Stimulated activated CD8-positive, alpha-beta memory T cell treated with anti-CD3 and anti-CD28 coated beads, Interleukin-12 subunit alpha, Interleukin-12 subunit beta, amount 100 ng/mL, for 4 hours (primary cell): ENCODE results near the gene GAA.

ENCODE experiments used
- DNase-seq: peaks from one replicate; pipeline ENCODE4 v3.0.0-alpha.2; 2020; ENCODE audit warnings: low read depth

GAA gene

DNA sequence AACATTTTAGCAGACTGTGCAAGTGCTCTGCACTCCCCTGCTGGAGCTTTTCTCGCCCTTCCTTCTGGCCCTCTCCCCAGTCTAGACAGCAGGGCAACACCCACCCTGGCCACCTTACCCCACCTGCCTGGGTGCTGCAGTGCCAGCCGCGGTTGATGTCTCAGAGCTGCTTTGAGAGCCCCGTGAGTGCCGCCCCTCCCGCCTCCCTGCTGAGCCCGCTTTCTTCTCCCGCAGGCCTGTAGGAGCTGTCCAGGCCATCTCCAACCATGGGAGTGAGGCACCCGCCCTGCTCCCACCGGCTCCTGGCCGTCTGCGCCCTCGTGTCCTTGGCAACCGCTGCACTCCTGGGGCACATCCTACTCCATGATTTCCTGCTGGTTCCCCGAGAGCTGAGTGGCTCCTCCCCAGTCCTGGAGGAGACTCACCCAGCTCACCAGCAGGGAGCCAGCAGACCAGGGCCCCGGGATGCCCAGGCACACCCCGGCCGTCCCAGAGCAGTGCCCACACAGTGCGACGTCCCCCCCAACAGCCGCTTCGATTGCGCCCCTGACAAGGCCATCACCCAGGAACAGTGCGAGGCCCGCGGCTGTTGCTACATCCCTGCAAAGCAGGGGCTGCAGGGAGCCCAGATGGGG lies 3.1 kb downstream of the GAA start:
- no peak for DNase-seq

DNA sequence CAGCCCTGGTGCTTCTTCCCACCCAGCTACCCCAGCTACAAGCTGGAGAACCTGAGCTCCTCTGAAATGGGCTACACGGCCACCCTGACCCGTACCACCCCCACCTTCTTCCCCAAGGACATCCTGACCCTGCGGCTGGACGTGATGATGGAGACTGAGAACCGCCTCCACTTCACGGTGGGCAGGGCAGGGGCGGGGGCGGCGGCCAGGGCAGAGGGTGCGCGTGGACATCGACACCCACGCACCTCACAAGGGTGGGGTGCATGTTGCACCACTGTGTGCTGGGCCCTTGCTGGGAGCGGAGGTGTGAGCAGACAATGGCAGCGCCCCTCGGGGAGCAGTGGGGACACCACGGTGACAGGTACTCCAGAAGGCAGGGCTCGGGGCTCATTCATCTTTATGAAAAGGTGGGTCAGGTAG lies 3.6 kb downstream of the GAA start:
- DNase-seq: no peak

- DNase-seq: no peak
These were observed 4.4 kb downstream of the GAA start for GRCh38 chr17:80105762-80106161.

DNA sequence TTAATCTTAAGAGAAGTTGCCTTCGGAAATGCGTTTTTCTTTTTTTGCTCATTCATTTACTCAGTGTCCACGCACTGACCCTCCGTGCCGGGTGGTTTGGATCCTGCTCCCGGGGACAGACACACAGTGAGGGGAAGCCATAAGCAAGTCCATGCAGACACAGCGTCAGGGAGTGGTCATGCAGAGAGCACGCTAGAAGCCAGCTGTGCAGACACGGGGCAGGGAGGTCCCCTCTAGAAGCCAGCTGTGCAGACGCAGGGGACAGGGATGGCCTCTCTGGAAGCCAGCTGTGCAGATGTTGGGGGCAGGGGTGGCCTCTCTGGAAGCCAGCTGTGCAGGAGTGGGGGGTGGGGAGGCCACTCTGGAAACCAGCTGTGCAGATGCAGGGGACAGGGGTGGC lies 4.8 kb downstream of the GAA start:
- no peak for DNase-seq

GRCh38 chr17:80106751-80107150 lies 5.4 kb downstream of the GAA start:
- no peak for DNase-seq

DNA sequence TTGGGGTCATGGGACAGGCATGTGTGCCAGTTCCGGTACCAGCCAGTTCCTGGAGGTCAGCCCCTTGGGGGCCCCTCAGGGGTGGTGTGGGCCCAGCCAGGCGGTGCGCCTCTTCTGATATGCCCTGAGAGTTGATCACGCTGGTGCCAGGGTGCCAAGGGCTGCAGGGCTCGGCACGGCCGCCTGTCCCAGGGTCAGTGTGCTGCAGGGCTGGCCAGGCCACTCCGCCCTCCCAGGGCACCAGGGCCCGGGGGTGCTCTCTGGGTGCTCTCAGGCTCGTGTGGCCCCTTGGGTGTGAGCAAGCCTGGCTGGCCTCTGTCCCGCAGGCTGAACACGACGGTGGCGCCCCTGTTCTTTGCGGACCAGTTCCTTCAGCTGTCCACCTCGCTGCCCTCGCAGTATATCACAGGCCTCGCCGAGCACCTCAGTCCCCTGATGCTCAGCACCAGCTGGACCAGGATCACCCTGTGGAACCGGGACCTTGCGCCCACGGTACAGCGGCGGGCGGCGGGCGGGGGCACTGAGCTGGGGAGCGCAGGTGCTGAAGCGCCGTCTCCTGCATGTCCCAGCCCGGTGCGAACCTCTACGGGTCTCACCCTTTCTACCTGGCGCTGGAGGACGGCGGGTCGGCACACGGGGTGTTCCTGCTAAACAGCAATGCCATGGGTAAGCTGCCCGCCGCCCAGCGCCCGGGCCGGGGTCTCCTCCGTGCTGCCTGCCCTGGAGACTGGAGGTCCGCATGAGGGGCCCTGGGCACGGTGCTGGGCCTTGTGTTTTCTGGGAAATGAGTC lies 6.0 kb downstream of the GAA start:
- DNase-seq: no peak

- DNase-seq: no peak
These were observed 6.9 kb downstream of the GAA start for GRCh38 chr17:80108036-80108971.

GRCh38 chr17:80109066-80109660 lies 7.8 kb downstream of the GAA start:
- DNase-seq: no peak

GRCh38 chr17:80109713-80110446 lies 8.5 kb downstream of the GAA start:
- no peak for DNase-seq

DNA sequence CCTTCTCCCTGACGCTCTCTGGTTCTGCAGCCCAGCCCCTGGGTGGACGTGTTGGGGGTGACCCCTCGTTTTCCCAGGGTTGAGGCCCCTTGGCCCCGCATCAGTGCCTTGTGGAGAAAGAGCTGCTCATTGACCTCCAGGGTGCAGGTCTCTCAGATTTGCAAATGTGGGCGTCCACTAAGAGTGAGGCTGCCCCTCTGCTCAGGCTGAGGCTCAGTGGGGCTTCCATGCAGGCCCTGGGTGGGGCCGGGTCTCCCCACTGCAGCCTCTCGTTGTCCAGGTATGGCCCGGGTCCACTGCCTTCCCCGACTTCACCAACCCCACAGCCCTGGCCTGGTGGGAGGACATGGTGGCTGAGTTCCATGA lies 9.0 kb downstream of the GAA start:
- DNase-seq: no peak

GRCh38 chr17:80110927-80111701 lies 9.7 kb downstream of the GAA start:
- no peak for DNase-seq

DNA sequence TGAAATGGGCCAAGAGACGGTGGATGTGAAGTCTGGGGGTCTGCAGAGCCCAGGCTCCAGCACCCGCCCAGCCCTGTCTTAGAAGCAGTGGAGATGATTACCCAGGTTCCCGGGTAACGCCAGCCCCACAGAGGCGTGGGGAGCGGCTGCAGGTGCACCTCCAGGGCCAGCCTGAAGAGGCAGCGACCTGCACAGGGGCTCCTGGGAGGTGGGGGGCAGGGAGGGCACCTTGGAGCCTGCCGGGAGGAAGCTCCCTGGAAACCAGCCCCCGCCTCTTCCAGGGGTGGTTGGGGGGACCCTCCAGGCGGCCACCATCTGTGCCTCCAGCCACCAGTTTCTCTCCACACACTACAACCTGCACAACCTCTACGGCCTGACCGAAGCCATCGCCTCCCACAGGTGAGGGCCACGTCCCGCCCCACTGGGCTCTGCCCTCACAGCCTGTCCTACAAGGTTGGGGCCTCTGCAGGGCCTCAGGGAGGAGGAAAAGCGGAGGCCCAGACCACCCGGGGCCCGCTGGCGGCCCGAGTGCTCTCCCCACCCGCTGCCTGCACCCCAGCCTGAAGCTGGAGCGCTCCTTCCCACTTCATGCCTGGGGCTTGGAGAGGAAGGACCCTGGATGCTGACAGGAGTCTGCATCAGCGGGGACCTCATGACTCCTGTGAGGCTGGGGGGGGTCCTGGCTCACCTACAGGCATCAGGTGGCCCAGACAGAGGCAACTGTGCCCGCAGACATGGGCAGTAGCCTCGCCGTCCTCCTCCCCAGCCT lies 10.5 kb downstream of the GAA start:
- DNase-seq: no peak

- no peak for DNase-seq
These were observed 11.2 kb downstream of the GAA start for GRCh38 chr17:80112471-80113032.

- DNase-seq: no peak
These were observed 11.7 kb downstream of the GAA start for GRCh38 chr17:80113033-80113484.

DNA sequence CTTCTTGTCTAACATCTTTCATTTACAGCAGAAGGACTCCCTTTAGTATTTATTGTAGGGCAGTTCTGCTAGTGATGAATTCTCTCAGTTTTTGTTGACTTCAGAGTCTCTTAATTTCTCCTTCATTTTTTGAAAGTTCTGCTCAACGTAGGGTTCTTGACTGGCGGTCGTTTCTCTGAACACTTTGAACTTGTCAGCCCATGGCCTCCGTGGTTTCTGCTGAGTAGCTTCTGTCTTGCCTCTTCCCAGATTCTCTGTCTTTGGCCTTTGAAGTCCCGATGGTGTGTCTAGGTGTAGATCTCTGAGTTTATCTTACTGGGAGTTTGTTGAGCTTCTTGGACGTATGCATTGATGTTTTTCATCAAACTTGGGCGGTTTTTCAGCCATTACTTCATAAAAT lies 13.4 kb downstream of the GAA start:
- DNase-seq: no peak

- no peak for DNase-seq
These were observed 13.8 kb downstream of the GAA start for GRCh38 chr17:80115159-80115558.

DNA sequence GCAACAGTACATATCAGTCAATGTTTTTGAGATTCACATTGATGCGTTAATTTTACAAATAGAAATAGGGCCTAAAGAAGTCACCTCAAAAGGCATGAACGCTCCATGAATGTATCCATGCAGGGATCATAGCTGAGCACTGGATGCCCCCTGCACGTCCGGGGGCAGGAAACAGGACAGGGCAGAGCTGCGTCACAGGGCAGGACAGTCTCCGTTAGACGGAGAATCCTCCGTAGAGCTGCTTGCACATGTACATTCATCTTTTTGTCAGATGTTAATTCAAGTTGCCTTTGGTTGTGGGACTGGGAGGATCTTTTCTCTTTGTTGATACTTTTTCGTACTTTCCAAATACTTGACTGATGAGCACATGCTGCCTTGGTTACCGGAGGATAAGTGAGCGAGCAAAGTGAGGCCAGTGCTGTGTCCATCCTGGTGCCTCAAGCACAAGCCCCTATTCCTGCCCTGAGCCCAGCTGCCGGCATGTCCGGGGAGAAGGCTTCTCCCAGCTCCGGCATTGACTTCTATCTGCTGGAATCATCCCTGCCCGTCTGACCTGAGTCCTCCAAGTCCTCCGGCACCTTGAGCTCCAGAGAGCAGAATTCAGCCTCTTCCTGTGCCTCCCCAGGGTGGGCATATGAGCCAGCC lies 15.0 kb downstream of the GAA start:
- DNase-seq: no peak

- no peak for DNase-seq
These were observed 15.6 kb downstream of the GAA start for GRCh38 chr17:80116921-80117380.
